HS-5 (cell line): Measurements from ENCODE around the gene TTN.
A peak's percentile ranks its signal among the peaks of the same experiment; 100 is the strongest.

Experiments used
- DNase-seq: peaks from one replicate; pipeline ENCODE4 v3.0.0-alpha.2; 2012; ENCODE audit warnings: low read depth

TTN gene

DNA sequence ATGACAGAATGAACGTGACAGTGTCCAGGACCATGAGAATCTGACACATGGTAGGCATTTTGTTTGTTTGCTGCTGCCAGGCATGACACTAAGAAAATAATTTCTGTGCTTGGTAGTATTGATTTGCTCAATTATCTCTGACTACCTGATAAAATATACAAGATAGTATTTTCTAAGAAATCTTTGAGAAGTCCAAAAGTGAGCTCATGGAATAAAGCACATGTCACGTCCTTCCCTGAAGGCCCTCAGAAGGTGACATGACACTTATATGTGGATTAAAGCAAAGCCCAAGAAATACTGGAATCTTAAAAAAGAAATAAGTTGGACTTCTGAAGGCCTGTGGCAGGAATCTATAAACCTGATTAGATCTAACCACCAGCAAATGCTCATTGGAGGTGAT is 3.8 kb upstream of the TTN start:
- no peak for DNase-seq

DNA sequence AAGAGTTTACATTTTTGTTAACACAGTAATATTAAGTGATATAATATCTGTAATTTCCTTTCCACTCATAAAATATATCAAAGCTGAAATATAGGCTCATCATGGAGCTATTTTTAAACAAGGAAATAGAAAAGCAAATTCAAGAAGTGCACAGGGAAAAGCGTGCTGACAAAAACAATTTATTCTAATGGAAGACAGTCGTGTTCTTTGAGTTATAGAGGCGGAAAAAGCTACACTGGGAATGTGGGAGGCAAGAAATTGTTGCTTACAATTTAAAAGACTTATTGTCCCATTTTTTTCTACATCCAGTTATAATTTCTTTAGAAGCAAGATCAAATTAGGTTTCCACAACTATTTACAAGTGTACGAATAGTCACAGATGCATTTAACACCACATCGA is 3.2 kb upstream of the TTN start:
- DNase-seq = no peak

DNA sequence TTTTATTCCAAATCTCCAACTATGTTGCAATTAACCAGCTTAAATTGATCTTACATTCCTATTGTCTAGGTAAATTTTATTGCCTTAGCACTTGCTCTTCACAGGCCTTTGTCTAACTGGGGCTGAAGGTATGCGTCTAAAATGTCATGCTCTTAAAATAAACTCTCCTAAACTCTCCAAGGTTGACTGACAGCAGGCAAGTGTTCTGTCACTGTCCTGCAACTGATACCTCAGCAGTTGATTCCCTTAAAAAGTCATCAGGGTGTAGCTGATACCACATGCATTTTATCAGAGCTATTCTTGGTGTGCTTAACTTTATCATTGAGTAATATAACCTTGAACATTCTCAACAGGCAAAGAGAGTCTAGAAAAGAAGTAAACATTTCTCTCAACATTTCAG is 680 bp downstream of the TTN start:
- DNase-seq = no peak

DNA sequence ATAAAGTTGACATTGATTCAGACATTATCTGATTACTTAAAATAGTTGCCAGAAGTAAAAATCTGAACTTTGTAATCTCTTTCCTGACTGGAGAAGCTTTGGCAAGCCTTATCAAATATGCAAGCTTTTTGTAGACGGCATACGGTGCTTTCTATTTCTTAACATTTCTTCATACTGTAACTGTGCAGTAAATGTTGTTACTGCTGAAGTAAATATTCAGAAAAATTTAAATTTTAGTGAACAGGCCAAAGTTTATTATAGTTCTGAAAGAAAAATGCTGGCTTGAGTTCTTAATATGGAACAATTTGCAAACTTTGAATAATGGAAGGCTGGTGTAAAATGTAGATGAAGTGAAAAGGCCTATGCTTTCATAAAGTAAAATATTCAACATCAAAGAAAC is 1.8 kb downstream of the TTN start:
- no peak for DNase-seq

DNA sequence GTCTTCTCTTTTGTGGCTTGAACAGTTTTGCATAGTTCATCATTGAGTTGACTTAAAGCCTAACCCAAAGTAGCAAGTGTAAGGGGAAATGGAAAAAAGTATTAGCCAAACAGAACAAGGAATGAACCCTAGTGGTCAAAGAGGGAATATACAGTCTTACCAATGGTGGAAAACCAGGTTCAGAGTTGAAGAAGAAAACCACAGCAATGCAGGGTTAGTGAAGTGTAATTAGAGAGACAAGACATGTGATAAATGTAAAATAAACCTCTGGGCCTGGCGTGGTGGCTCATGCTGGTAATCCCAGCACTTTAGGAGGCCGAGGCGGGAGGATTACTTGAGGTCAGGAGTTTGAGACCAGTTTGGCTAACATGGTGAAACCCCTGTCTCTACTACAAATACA is 2.4 kb downstream of the TTN start:
- no peak for DNase-seq

DNA sequence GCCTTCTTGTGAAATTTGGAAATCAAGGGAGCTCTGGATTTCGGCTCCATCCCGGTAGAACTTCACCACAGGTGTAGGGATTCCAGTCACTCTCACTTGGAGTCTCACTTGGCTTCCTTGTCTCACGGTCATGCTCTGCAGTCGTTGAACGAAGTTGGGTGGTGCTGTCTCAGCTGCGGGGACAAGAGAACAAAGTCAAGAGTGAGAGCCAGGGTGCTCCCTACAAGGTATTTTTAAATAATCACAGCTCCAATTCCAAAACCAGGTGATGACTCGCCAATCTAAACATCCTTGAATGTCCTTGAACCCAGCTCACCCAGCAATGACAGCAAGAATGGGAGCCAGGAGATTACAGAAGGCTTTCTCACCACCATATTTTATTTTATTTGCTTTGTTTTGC is 6.7 kb downstream of the TTN start:
- DNase-seq = no peak

DNA sequence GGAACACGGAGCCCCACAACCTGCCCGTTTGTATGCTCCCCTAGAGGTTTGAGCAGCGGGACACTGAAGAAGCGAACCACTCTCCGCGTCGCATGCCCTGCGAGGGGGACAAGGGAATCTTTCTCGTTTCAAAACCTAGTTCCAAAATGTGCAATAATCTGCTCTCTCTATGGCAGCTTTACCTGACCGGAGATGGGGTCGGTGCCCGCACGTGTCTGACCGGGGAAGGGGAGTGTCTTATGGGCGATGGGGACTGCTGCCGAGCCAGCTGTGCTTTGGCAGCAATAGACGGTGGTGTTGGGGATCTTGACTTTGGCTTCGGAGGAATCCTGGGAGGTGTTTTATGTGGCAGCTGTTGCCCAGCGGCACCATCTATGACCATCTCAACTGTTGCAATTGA is 7.9 kb downstream of the TTN start:
- no peak for DNase-seq

DNA sequence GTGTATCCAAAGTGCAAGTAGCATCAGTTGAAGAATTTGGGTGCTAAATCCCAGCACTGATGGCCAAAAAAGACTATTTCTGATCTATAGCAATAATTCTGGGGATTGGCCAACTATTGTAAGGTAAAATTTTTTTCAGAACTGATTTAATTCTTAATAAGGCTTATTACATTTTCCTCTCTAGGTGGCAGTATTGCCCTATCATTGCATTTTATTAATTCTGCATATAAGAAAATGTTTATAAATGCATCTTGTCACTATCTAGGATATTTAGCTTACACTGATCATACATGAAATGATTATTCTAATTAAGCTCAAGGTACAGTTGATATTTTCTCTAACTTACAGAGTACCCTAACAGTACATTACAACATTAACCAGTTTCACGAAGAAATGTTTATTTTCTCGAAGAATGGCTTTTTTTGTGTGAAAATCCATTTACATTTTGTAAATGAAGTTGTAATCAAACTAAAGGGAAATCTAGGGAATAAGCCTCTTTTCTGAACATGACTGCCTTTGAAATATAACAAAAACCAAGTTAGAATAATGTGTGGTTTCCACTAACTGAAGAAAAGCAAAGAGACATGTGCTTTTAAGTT is 11.0 kb downstream of the TTN start:
- DNase-seq = peak; percentile 41

DNA sequence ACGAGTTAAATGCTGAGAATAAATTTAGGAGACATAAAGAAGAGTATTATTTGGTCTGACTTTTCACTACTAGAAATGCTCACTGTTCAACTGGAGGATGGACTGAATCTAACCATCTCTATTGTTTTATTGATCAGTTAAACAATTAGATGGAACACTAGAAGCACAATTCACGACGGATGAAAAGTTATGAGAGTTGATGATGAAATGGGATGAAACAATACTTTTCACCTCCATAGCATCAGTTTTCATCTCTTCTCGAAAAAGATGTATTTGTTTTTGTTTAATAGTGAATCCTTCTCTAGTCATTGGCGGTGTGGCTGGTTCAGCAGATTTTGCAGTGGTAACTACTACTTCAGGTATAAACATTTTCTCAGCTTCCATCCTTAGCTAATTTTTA is 19.3 kb downstream of the TTN start:
- no peak for DNase-seq

DNA sequence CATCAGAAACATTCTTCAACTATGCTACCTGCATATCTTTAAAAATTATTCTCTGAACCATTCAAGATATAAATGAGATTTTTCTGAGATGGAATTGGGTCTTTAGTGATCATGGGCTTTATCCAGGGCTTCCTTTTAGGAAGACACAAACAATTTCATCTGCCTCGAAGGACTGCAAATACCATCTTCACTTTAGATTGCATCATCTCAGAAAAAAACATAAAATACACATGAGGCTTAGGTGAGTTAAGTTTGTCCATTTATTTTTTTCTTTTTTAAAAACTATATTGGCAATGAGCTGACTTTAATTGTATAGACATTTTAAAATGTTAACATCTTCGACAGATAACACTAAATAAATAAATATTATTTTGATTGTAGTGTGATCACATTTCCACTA is 20.1 kb downstream of the TTN start:
- no peak for DNase-seq

DNA sequence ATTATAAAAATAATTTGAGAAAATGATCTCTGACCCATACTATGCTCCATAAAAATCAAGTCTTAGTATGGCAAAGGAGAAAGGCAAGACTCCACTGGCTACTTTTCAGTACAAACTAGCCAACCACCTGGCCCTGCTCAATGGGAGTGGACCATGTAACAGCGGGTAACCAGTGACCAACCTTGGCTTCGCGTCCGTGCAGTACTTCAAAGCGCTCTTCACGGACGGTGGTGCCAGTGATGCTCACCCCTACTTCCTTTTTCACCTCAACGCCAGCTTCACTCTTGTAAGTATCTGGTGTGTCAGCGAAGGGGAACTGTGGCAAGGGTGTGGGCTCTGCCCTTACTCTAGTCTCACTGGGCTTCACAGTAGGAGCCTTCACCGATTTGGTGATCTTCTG is 23.3 kb downstream of the TTN start:
- DNase-seq = no peak

DNA sequence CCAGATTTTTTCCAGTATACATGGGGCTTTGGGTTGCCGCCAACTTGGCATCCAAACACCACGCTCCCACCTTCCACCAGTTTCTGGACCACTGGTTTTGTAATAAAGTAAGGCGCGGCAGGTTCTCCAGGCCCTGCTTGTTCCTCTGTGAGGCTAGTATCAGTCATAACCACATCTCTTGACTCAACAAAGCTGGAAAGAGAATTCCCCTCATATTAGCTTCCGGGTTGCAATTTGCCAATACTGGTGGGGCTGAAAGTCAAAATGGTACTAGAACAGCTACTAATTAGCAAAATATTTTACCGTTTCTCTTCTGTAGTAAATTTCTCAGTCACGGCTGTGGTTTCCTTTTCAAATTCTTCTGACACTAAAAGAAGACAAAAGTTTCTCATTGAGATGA is 25.0 kb downstream of the TTN start:
- no peak for DNase-seq

DNA sequence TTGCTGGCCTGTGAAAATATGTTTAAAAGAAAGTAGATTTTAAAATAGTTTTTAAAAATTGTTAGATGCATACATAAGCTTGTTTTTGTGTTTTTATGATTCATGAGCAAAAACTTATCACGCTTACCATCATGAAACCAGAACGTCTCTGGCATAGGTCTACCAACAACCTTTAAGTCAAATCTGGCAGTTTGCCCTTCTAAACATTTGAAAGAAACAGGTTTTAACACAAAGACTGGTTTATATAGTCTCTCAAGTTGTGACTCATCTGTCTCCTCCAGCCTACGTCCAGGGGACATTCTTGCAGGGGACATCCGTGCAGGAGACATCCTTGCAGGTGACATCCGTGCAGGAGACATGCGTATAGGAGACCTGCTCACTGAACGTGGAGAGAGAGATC is 29.6 kb downstream of the TTN start:
- no peak for DNase-seq

DNA sequence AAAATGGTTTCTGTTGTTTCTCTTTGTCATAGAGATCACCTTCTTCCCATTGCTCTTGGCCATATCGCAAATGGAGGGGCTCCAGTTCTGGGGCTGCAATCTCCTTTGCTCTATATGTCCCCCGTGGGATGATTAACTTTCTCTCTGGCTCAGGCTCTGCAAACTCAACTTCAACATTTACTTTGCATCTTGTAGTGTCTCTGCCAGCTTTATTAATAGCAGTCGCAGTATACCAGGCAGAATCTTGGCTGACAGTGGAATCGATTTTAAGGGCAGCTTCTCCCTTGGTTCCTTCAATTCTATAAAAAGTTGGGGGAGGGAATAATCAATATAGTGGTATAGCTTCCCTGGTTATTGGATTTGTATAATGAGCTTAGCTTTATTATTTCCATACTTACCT is 30.5 kb downstream of the TTN start:
- DNase-seq = no peak

DNA sequence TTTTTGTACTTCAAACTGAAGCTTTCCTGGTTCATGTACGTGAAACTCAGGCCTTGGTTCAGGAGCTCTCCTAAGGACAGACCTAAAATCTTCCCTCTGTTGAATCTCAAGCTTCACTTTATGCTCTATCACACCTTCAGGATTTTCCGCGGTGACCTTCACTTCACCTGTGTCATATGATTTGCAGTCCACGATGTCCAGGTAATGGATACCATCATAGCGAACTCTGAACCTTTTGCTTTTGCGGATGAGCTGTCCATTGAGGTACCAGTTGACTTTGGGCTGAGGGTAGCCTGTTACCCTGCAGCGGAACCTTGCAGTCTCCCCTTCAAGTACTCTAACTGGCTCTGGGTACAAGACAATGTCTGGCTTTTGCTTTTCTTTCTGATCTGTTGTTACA is 31.2 kb downstream of the TTN start:
- no peak for DNase-seq

DNA sequence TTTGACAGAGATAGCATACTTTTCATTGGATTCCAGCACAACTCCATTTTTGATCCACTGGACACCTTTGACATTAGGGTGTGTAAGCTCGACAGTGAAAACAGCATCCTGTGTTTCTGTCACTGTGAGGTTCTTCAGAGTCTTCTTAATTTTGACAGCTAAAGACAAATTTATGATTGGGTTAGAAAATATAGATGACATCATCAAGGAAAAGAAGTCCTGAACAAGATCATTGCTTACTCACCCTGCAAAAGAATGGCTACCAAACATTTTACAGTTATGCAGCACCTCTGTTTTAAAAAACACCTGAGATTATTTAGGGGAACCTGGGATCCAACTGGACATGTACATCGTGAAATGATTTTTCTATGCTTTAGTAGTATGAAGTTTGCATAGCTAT is 36.7 kb downstream of the TTN start:
- DNase-seq = no peak

DNA sequence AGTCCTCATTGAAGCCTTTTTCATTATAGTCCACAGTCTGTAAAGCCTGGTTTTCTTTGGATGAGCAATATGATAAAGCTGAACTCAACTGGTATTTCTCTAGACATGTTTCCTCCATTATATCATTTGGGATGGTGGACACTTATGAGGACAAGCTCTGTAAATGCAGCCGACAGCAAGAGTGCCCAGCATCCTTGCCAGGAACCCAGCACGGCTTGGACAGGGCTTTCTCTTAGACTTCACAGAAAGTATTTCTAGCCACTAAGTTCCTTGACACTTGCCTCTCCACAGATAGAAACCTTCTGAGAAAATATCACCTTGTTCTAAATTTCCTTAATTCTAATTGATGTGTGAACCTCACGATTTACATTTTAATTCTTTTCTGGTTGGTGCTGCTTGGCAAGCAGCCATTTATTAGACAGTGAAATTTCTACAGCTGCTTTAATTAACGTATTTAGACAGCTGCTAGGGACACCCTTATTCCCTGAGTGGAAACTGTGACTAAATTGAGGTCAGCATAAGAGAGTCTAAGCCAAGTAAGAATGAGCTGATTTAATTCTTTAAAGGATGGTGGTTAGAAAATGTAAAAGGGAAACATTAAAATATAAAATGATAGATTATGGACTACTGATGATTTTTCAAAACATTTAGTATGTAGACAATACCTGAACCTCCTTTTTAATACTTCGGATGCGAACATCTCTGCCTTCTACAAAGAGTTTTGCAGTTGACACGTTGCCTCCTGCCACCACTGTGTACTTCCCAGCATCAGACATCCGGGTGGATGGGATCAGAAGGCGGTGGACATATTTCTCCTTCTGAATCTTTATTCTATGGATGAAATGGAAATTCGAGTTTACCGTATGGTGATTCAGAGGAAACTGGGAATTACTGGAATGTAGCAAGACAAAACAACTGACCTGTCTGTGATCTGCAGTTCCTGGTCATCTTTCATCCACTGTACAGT is 39.8 kb downstream of the TTN start:
- no peak for DNase-seq

DNA sequence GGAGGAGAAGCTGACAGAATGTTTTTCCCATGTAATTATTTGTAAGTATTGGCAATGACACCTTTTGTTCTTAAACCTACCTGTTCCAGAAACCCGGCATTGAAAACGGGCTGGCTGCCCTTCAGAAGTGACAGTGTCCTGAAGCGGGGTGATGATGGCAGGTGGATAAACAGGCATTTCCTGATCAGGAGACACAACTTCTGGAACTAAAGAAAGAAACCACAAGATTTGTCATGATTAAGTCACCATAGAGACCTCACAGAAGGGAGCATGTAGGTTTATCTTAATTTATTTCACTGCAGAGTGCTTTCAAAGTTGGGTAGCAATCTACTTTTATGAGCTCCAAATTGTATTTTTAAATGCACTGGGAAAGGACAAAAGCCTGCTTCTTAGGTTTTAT is 43.1 kb downstream of the TTN start:
- no peak for DNase-seq

DNA sequence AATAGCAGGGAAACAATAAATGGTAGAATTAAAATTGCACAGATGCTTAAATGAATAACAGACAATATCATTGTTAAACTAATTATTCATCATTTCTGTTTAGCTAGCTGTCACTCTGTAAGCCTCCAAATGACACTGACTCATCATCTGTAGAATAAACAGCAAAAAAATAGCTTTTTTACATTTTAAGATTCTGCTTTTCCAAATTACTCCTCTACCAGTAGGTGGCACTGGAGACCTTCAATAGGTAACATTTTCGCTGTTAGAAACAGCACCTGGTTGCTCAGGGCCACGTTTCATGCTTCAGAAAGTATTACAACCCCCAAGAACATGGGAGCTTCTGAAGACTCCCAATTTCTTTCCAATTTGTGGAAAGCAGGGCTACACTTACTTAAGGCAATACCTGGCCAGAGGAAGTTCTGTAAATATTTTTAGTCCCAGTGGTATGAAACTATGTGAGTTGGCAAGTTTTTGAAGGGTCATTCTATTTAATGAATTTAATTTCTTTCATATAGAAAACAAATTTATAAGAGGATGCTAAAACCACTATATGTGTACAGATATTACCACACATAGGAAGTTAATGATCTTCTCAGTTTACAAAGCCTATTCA is 45.4 kb downstream of the TTN start:
- DNase-seq = peak; percentile 56

DNA sequence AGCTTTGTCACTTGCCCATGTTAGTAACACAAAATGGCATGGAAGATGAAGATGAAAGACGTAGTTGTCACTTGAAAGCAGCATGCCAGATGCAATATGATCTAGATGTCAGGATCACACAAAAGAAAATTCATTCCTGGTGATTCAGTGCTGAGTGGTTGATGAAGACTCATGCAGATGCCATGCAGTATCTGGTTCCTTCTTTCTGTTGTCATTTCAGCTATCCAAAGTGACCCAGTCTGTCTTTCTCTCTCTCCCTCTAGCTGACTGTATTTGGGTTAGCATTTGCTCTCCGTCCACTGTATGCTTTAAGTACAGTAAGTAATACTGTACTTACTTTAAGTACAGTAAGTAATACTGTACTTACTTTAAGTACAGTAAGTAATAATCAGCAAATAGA is 50.4 kb downstream of the TTN start:
- peak; percentile 75 for DNase-seq

DNA sequence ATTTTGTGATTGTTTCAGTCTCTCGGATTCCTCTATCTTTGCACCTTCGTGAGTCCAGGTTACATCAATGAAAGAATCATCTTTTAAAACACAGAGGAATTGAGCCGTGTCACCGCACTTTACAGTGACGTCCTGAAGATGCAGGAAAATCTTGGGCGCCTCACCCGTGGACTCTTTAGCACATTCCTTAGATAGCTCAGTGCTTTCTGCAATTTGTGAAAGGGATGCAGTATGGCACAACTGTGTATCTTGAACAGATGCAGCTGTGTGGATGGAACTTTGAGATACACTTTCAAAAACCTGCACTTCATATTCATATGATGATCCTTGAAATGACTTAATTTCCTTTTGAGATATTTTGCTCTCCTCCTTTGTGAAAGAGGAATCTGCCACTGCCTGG is 50.9 kb downstream of the TTN start:
- peak; percentile 11 for DNase-seq

DNA sequence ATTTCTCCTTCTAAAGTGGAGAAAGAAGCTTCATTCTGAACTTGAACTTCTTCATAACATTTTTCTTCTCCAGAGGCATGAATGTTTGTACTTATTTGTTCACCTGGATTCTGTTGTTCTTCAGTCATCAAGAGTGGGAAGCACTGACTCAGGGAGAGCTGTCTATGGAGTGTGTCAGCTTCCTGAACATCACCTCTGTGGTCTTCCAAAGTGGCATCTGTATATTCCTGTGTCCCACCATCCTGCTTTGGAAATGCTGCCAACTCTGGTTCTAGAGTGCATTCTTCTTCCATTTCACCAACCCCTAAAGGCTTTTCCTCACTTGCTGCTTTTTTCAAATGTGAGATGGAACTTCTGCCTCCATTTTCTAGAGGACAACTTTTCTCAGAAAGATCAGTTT is 59.5 kb downstream of the TTN start:
- DNase-seq = peak; percentile 42

DNA sequence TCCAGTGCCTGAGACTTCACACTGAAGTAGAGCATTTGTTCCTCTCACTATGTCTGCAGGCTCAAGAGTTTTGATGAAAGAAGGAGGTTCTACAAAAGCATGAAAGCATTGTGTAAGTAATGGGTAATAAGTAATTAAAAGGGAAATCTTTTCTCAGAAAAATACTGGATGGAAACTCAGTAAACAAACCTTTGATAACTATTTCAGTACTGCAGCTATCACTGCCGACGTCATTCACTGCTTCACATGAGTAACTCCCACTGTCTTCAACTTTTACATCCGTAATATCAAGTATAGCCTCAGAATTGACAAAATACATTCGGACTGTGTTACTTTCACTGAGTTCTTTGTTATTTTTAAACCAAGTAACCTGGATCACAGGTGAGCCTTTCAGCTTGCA is 72.7 kb downstream of the TTN start:
- DNase-seq = no peak
